ENCODE measurements around the gene COPS3. TPM values are rescaled to one million over a fixed set of nuclear protein-coding genes. Genes with fewer than 3 reads are reported as not detected.
"Not testable (repeated sequence)": the region's sequence is repeated elsewhere in the genome, so short reads cannot be mapped to it uniquely, and the experiment has no call there.

Gene COPS3
- total and polyA plus RNA-seq, 2 experiments from 2014 or later = 108 to 121 TPM

DNA sequence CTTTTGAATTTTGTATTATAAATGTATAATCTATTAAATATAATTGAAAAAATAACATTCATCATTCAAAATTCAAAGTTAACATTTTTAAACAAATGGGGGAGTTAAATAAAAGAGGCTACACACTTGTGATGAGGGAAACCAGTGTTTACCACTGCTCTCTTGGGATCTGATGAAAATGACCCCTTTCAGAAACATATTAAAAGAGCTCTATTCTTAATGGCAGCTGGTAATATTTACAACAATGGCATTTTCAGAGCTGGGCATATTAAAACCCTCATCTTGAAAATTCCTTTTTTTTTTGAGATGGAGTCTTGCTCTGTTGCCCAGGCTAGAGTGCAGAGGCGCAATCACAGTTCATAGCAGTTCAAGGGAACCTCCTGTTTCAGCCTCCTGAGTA, 24.7 kb downstream of the COPS3 start (continued):
- TF ChIP-seq, protein P1, sequence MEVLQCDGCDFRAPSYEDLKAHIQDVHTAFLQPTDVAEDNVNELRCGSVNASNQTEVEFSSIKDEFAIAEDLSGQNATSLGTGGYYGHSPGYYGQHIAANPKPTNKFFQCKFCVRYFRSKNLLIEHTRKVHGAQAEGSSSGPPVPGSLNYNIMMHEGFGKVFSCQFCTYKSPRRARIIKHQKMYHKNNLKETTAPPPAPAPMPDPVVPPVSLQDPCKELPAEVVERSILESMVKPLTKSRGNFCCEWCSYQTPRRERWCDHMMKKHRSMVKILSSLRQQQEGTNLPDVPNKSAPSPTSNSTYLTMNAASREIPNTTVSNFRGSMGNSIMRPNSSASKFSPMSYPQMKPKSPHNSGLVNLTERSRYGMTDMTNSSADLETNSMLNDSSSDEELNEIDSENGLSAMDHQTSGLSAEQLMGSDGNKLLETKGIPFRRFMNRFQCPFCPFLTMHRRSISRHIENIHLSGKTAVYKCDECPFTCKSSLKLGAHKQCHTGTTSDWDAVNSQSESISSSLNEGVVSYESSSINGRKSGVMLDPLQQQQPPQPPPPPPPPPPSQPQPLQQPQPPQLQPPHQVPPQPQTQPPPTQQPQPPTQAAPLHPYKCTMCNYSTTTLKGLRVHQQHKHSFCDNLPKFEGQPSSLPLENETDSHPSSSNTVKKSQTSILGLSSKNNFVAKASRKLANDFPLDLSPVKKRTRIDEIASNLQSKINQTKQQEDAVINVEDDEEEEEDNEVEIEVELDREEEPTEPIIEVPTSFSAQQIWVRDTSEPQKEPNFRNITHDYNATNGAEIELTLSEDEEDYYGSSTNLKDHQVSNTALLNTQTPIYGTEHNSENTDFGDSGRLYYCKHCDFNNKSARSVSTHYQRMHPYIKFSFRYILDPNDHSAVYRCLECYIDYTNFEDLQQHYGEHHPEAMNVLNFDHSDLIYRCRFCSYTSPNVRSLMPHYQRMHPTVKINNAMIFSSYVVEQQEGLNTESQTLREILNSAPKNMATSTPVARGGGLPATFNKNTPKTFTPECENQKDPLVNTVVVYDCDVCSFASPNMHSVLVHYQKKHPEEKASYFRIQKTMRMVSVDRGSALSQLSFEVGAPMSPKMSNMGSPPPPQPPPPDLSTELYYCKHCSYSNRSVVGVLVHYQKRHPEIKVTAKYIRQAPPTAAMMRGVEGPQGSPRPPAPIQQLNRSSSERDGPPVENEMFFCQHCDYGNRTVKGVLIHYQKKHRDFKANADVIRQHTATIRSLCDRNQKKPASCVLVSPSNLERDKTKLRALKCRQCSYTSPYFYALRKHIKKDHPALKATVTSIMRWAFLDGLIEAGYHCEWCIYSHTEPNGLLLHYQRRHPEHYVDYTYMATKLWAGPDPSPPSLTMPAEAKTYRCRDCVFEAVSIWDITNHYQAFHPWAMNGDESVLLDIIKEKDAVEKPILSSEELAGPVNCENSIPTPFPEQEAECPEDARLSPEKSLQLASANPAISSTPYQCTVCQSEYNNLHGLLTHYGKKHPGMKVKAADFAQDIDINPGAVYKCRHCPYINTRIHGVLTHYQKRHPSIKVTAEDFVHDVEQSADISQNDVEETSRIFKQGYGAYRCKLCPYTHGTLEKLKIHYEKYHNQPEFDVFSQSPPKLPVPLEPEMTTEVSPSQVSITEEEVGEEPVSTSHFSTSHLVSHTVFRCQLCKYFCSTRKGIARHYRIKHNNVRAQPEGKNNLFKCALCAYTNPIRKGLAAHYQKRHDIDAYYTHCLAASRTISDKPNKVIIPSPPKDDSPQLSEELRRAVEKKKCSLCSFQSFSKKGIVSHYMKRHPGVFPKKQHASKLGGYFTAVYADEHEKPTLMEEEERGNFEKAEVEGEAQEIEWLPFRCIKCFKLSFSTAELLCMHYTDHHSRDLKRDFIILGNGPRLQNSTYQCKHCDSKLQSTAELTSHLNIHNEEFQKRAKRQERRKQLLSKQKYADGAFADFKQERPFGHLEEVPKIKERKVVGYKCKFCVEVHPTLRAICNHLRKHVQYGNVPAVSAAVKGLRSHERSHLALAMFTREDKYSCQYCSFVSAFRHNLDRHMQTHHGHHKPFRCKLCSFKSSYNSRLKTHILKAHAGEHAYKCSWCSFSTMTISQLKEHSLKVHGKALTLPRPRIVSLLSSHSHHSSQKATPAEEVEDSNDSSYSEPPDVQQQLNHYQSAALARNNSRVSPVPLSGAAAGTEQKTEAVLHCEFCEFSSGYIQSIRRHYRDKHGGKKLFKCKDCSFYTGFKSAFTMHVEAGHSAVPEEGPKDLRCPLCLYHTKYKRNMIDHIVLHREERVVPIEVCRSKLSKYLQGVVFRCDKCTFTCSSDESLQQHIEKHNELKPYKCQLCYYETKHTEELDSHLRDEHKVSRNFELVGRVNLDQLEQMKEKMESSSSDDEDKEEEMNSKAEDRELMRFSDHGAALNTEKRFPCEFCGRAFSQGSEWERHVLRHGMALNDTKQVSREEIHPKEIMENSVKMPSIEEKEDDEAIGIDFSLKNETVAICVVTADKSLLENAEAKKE (CRISPR knock-in tag; IDR thresholded peaks at IDR 0.05) = no peak
- TF ChIP-seq ZNF114 (CRISPR knock-in tag; IDR thresholded peaks at IDR 0.05) (no peak), NANOG (IDR thresholded peaks at IDR 0.05; ENCODE audit: borderline replicate concordance) (no peak), STAT1 (IDR thresholded peaks at IDR 0.05; ENCODE audit: unreplicated experiment) (no peak), POLR2AphosphoS5 (IDR thresholded peaks at IDR 0.05; ENCODE audit: low read depth) (no peak), ZNF331 (CRISPR knock-in tag; IDR thresholded peaks at IDR 0.05; ENCODE audit: low read depth) (no peak), CREB1 (CRISPR knock-in tag; IDR thresholded peaks at IDR 0.05; ENCODE audit: low read depth) (no peak), EZH2 (IDR thresholded peaks at IDR 0.05; ENCODE audit: low read depth, unreplicated experiment) (no peak), EZH2phosphoT487 (IDR thresholded peaks at IDR 0.05; ENCODE audit: unreplicated experiment) (no peak)
- TF ChIP-seq, protein P2, sequence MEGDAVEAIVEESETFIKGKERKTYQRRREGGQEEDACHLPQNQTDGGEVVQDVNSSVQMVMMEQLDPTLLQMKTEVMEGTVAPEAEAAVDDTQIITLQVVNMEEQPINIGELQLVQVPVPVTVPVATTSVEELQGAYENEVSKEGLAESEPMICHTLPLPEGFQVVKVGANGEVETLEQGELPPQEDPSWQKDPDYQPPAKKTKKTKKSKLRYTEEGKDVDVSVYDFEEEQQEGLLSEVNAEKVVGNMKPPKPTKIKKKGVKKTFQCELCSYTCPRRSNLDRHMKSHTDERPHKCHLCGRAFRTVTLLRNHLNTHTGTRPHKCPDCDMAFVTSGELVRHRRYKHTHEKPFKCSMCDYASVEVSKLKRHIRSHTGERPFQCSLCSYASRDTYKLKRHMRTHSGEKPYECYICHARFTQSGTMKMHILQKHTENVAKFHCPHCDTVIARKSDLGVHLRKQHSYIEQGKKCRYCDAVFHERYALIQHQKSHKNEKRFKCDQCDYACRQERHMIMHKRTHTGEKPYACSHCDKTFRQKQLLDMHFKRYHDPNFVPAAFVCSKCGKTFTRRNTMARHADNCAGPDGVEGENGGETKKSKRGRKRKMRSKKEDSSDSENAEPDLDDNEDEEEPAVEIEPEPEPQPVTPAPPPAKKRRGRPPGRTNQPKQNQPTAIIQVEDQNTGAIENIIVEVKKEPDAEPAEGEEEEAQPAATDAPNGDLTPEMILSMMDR (conservative IDR thresholded peaks at IDR 0.05; ENCODE audit: low read depth in 2 of 2) = no peak

DNA sequence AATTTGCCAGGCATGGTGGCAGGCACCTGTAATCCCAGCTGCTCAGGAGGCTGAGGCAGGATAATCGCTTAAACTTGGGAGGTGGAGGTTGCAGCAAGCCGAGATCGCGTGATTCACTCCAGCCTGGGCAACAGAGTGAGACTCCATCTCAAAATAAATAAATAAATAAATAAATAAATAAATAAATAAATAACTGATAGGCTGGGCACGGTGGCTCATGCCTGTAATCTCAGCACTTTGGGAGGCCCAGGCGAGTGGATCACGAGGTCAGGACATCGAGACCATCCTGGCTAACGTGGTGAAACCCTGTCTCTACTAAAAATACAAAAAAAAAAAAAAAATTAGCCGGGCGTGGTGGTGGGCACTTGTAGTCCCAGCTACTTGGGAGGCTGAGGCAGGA, 25.4 kb downstream of the COPS3 start:
- ATAC-seq; H2AFZ ChIP-seq; H3K4me2 ChIP-seq; H3K4me1 ChIP-seq (ENCODE audit: insufficient read depth); H3K4me3 Mint-ChIP-seq; H3K27me3 ChIP-seq (ENCODE audit: insufficient read depth); H3F3A ChIP-seq (replicated peaks; ENCODE audit: low read depth); H3K27ac Mint-ChIP-seq; H3K27ac ChIP-seq (ENCODE audit: low read depth); H3K79me2 ChIP-seq (replicated peaks; ENCODE audit: insufficient read depth); H3K27me3 Mint-ChIP-seq (ENCODE audit: insufficient read depth, low read depth, poor library complexity); DNase-seq (ENCODE audit: low spot score); H3K4me1 Mint-ChIP-seq; H4K20me1 ChIP-seq (replicated peaks; ENCODE audit: insufficient read depth); H3K9me3 Mint-ChIP-seq; H3K4me3 ChIP-seq; H3K9me2 ChIP-seq (ENCODE audit: insufficient read depth): not testable (repeated sequence)
- peaks cover 39% of the 10 kb centered on the region for H3K36me3 ChIP-seq (ENCODE audit: insufficient read depth)
- peaks cover 88% of the 10 kb centered on the region for H3K36me3 Mint-ChIP-seq (ENCODE audit: low read depth)
